Gastrocnemius medialis (tissue), 4 donors: Measurements from ENCODE around the gene NBPF1. TPM values are rescaled to one million over a fixed set of nuclear protein-coding genes. Genes with fewer than 3 reads are reported as not detected.
"Not testable (repeated sequence)": the region's sequence is repeated elsewhere in the genome, so short reads cannot be mapped to it uniquely, and the experiment has no call there.

Experiments used
- ATAC-seq, 2 donors: fragments of 150-250 bp; one replicate each; pipeline ENCODE4 v1.9.1; 2016
- DNase-seq, 2 donors: peaks; one replicate each; pipeline ENCODE4 v3.0.0-alpha.2; 2019
- H3K27ac ChIP-seq, 4 donors: fragments of 200-600 bp; sonication (generic); 1 replicate in 1 of 4; 2 replicates in 3 of 4; pipeline ENCODE4 v1.5.1; 2016 to 2018; ENCODE audit warnings: mild to moderate bottlenecking in 2 of 4, moderate library complexity in 1 of 4
- H3K27me3 ChIP-seq, 3 donors: fragments of 200-600 bp; sonication (generic) in 2 of 3; 1 replicate in 1 of 3; 2 replicates in 2 of 3; pipeline versions ENCODE4 v1.5.1 to v1.6.0; 2016 to 2019; ENCODE audit warnings: mild to moderate bottlenecking in 1 of 3, moderate library complexity in 1 of 3
- H3K36me3 ChIP-seq, 2 donors: fragments of 200-600 bp; sonication (generic) in 1 of 2; one replicate each; pipeline ENCODE4 v1.5.1; 2017 to 2018
- H3K4me1 ChIP-seq, 2 donors: fragments of 200-600 bp; sonication (generic) in 1 of 2; one replicate each; pipeline ENCODE4 v1.5.1; 2016 to 2017; ENCODE audit warnings: mild to moderate bottlenecking in 2 of 2
- H3K4me3 ChIP-seq, 4 donors: fragments of 200-600 bp; sonication (generic) in 3 of 4; 1 replicate in 1 of 4; 2 replicates in 3 of 4; pipeline ENCODE4 v1.5.1; 2016 to 2019; ENCODE audit warnings: mild to moderate bottlenecking in 2 of 4
- H3K9me3 ChIP-seq, 3 donors: fragments of 200-600 bp; sonication (generic) in 2 of 3; 1 replicate in 1 of 3; 2 replicates in 2 of 3; pipeline ENCODE4 v1.5.1; 2016 to 2019
- POLR2A ChIP-seq, 2 donors: fragments of 450-650 bp; IDR thresholded peaks; one replicate each; pipeline ENCODE4 v1.6.1; 2017; ENCODE audit warnings: antibody characterized with exemption in 2 of 2, mild to moderate bottlenecking in 2 of 2, moderate library complexity in 2 of 2
- in situ Hi-C, 4 donors: fragments of 200-750 bp; cut with MboI; loops; one replicate each; pipeline versions ENCODE4 v1.15.0 to v1.8.0; 2017; ENCODE audit warnings: low sequenced_read_pairs in 4 of 4
- intact Hi-C: fragments of 100-400 bp; cut with DNase I; formaldehyde crosslinking; loops from one replicate; pipeline ENCODE4 v1.15.1; 2023; ENCODE audit warnings: low total_unique reads
- total RNA-seq, 4 donors: library from RNA; depleted of rRNA; stranded (reverse); fragments of >200 nt; gene quantifications; one replicate each; pipeline versions ENCODE4 v1.1.0 to v1.2.3, GENCODE V29; 2016
- TF ChIP-seq, protein P1 (sequence below), 5 experiments: fragments of 450-650 bp in 3 of 5; fragments of 200-600 bp in 2 of 5; sonication (generic) in 2 of 5; IDR thresholded peaks in 4 of 5; conservative IDR thresholded peaks in 1 of 5; 1 replicate in 4 of 5; 2 replicates in 1 of 5; pipeline ENCODE4 v1.5.1; 2016 to 2019; ENCODE audit warnings: antibody characterized with exemption in 5 of 5, mild to moderate bottlenecking in 3 of 5, moderate library complexity in 3 of 5

Gene NBPF1
- 10 to 100 TPM in 2 of 4 donors, 1 to 10 TPM in 2; 6.6 to 20.0 (median 11.2) TPM for total RNA-seq

DNA sequence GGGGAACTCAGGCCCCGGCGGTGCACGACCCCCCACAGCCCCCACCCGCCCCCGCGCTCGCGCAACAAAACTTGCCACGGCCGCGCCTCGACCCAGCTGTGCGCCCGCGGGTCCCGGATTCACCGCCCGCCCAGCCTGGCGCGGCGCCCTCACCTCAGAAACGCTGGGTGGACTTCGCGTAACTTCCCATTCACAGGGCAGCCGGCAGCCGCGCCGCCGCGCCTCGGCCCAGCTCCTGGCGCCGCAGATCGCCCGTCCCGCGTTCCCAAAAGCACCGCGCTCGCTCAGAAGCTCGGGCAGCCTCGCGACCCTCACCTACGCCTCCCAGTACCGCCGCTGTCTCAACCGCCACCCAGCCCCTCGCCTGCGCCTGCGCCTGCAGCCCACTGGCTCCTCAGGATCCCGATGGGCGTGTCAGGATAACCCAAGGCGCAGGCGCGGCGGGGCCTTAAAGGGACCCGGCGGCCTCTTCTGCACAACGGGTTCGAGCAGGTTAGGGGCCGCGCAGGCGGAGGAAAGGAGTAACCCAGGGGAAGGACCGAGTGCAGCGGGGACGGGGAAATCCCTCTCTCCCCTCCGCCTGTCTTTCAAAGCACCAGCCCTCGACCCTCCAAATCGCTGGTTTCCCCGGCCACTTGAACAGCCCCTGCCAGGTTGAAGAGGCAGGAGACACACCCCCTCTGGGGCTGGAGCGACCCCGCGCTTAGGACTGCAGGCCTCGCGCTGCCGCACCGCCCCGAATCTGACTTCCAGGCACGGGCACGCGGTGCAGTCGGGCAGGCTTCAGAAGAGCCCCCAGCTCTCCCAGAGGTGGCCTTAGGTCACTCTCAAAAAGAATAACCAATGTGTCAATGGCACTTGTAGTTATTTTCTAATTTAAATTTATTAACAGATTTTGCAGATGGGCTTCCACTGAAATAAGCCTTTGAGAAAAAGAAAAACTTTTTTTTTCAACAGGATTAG, at the start of gene NBPF1:
Gene NBPF1 (minus strand): TSS at position 380 of the 963 bp plus-strand sequence.
- in situ Hi-C loops = no loop called here
- TF ChIP-seq, protein P1, sequence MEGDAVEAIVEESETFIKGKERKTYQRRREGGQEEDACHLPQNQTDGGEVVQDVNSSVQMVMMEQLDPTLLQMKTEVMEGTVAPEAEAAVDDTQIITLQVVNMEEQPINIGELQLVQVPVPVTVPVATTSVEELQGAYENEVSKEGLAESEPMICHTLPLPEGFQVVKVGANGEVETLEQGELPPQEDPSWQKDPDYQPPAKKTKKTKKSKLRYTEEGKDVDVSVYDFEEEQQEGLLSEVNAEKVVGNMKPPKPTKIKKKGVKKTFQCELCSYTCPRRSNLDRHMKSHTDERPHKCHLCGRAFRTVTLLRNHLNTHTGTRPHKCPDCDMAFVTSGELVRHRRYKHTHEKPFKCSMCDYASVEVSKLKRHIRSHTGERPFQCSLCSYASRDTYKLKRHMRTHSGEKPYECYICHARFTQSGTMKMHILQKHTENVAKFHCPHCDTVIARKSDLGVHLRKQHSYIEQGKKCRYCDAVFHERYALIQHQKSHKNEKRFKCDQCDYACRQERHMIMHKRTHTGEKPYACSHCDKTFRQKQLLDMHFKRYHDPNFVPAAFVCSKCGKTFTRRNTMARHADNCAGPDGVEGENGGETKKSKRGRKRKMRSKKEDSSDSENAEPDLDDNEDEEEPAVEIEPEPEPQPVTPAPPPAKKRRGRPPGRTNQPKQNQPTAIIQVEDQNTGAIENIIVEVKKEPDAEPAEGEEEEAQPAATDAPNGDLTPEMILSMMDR (IDR thresholded peaks at IDR 0.05 in 4 of 5, conservative IDR thresholded peaks at IDR 0.05 in 1 of 5) = peak in 2 of 5 experiments; percentile 13 to 17
- peak; percentile 76 to 90 for TF ChIP-seq POLR2A (IDR thresholded peaks at IDR 0.05)
- H3K4me1 ChIP-seq = peaks cover 16 to 24% of the 10 kb centered on the region in 2 donors
- H3K27me3 ChIP-seq = no peaks in the 10 kb centered on the region
- peak; percentile 95 to 96 for ATAC-seq
- peaks cover 0 to 13% of the 10 kb centered on the region in 2 donors for H3K36me3 ChIP-seq
- H3K27ac ChIP-seq = peak within 1 kb of the TSS; percentile 69 to 84 (median 78)
- intact Hi-C loops = loop anchor here (1.0 to 2.0 kb wide), 2 partner anchors 31 to 338 kb away; no protein-coding TSS in a partner anchor
- no peaks in the 10 kb centered on the region for H3K9me3 ChIP-seq
- peak; percentile 92 to 96 for DNase-seq
- peak within 1 kb of the TSS; percentile 57 to 82 (median 74) for H3K4me3 ChIP-seq

DNA sequence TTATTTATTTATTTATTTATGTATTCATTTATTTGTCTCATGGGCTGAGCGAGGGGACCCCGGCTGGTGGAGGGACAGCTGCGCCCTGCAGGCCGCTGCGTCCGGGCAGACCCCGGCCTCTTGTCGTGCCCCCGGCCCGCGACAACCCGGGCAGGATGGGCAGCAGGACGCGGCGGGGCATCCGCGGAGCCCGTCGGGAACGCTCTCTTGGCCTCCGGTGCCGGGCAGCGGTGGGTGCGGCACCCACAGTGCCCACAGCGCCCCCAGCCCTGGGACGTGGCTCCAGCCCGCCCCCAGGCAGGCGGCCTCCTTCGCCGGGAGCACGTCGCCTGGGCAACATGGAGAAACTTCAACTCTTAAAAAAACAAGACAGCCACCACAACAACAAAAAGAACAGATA, 44.9 kb upstream of the NBPF1 start:
- H3K27ac ChIP-seq, in situ Hi-C loops, DNase-seq, ATAC-seq, intact Hi-C loops, H3K27me3 ChIP-seq, H3K4me3 ChIP-seq, H3K4me1 ChIP-seq, H3K36me3 ChIP-seq, H3K9me3 ChIP-seq: not testable (repeated sequence)

DNA sequence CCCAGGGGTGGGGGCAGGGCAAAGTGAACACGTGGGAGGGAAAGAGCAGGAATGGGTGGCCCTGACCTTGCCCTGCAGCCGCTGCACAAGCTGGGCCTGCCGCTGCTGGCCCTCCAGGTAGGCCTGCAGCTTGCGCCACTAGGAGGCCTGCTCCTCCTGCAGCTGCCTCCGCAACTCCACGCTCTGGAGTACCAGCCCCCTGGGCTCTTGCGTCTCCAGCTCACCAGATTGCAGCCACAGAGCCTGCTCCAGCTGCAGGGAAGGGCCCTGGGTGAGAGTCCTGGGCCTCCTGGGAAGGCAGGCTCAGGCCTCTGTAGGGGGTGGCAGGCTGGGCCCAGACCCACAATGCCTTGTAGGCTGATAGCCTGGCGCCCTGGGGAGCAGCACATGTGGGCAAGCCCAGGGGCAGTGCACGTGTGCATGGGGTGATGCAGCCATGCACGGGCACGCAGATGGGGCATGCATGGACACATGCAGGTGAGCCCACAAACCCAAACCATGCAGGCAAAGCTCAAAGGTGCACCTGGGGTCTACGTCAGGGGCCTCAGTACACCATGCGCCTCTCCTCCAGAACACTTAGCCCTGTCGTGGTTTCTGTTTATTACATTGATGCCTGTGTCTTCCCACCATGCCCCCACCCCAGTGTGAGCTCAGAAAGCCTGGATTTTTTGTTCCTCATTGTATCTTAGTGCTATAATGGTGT, 43.8 kb upstream of the NBPF1 start:
- DNase-seq, ATAC-seq, H3K27me3 ChIP-seq, in situ Hi-C loops, H3K27ac ChIP-seq, intact Hi-C loops, H3K4me1 ChIP-seq, H3K4me3 ChIP-seq, H3K36me3 ChIP-seq, H3K9me3 ChIP-seq: not testable (repeated sequence)

DNA sequence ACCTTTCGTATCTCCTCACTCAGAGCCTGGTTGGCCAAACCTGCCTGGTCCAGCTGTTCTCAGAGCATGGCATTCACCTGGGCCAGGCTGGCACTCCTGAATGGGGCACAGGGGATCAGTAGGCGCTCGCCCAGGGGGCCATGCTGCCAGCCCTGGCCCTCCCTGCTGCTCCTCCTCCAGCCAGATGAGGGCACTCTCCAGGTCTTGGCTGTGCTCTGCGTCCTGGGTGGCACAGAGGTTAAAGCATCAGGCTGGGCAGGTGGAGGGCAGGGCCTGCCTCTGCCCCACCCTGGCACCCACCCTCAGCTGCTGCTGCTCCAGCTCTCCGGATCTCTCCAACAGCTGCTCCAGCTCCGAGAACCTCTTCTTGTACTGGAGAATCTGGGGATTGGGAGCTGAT, 43.2 kb upstream of the NBPF1 start:
- H3K4me1 ChIP-seq, DNase-seq, ATAC-seq, H3K4me3 ChIP-seq, H3K27me3 ChIP-seq, in situ Hi-C loops, intact Hi-C loops, H3K9me3 ChIP-seq, H3K36me3 ChIP-seq, H3K27ac ChIP-seq: not testable (repeated sequence)

DNA sequence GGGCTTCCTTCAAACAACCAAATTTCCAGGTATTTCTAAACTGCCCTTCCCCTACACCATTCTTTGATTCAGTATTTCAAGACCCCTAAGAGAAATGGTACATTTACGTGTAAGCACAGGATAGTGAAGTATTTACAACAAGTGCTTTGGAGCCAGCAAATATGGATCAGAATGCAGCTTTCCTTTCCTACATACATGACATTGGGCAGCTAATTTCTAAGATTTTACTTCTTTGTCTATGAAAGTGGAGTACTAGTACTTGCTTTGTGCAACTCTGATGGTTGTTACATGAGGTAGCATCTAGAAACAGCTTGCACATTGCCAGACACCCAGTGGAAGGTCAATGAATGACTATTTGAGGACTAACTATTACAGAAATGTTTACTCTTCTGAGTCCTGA, 38.2 kb upstream of the NBPF1 start:
- H3K27me3 ChIP-seq, ATAC-seq, intact Hi-C loops, H3K36me3 ChIP-seq, H3K4me1 ChIP-seq, in situ Hi-C loops, DNase-seq, H3K4me3 ChIP-seq, H3K27ac ChIP-seq, H3K9me3 ChIP-seq: not testable (repeated sequence)

DNA sequence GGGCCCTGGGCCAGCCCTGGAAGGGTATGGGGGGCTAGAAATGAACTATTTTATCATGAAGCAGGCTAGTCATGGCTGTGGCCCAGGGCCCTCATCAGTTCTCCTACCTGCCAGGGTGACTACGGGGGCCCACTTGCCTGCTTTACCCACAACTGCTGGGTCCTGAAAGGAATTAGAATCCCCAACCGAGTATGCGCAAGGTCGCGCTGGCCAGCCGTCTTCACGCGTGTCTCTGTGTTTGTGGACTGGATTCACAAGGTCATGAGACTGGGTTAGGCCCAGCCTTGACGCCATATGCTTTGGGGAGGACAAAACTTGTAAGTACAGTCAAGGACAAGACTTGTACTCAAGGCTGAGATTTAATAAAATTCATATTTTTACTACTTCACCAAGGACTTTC, 36.6 kb upstream of the NBPF1 start:
- intact Hi-C loops, H3K4me3 ChIP-seq, H3K9me3 ChIP-seq, H3K27ac ChIP-seq, ATAC-seq, H3K4me1 ChIP-seq, H3K27me3 ChIP-seq, H3K36me3 ChIP-seq: not testable (repeated sequence)
- DNase-seq = peak in 1 of 2 donors; percentile 9
- in situ Hi-C loops = loop anchor here in 1 of 4 donors (25.0 kb wide), 1 partner anchor 138 kb away; the partner anchor contains the start of gene RNU1-1

DNA sequence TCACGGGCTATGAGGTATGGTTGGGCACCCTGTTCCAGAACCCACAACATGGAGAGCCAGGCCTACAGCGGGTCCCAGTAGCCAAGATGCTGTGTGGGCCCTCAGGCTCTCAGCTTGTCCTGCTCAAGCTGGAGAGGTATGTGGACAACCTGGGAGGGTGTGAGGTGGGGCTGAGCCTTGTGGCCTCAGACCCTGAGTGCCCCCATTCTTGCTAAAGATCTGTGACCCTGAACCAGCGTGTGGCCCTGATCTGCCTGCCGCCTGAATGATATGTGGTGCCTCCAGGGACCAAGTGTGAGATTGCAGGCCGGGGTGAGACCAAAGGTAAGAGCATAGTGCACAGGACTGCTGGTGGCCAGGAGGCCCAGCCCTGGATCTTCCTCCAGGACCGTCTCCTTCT, 36.0 kb upstream of the NBPF1 start:
- DNase-seq, ATAC-seq, intact Hi-C loops, H3K36me3 ChIP-seq, H3K27me3 ChIP-seq, H3K9me3 ChIP-seq, H3K27ac ChIP-seq, H3K4me3 ChIP-seq, H3K4me1 ChIP-seq: not testable (repeated sequence)
- in situ Hi-C loops = loop anchor here in 1 of 4 donors (25.0 kb wide), 1 partner anchor 137 kb away; the partner anchor contains the start of gene RNU1-1

DNA sequence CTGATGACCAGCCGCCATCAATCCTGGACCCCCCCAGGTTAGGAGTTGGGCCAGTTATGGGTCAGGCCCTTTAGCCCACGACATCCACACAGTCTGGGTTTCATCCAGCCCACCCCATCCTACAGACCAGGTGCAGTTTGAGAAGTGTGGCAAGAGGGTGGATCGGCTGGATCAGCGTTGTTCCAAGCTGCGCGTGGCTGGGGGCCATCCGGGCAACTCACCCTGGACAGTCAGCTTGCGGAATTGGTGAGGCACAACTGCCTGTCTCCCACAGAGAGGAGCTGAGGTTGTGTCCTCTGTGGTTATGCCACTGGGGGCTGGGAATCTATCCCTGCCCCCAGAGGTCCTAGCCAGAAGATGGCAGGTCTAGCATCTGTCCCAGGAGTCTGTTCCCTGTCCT, 35.4 kb upstream of the NBPF1 start:
- H3K36me3 ChIP-seq, H3K27me3 ChIP-seq, H3K9me3 ChIP-seq, intact Hi-C loops, H3K4me3 ChIP-seq, ATAC-seq, H3K27ac ChIP-seq: not testable (repeated sequence)
- in situ Hi-C loops = loop anchor here in 1 of 4 donors (25.0 kb wide), 1 partner anchor 136 kb away; the partner anchor contains the start of gene RNU1-1
- peak in 1 of 2 donors; percentile 1 for DNase-seq
- peaks cover 9 to 12% of the 10 kb centered on the region in 2 donors for H3K4me1 ChIP-seq

DNA sequence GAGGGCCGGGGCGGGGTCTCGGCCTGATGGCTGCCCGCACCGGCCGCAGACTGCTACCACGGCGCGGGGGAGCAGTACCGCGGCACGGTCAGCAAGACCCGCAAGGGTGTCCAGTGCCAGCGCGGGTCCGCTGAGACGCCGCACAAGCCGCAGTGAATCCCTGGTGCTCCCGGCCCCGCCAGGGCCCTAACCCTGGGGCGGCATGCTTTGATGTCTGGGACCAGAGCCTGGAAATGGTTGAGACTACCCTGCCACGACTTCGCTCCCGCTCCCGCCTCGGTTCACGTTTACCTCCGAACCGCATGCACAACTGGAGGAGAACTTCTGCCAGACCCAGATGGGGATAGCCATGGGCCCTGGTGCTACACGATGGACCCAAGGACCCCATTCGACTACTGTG, 34.9 kb upstream of the NBPF1 start:
- H3K36me3 ChIP-seq, H3K9me3 ChIP-seq, H3K27me3 ChIP-seq, intact Hi-C loops, ATAC-seq, H3K4me3 ChIP-seq, H3K27ac ChIP-seq, DNase-seq: not testable (repeated sequence)
- in situ Hi-C loops = loop anchor here in 1 of 4 donors (25.0 kb wide), 1 partner anchor 136 kb away; the partner anchor contains the start of gene RNU1-1
- H3K4me1 ChIP-seq = peaks cover 13 to 17% of the 10 kb centered on the region in 2 donors
